GM18498 (cell line): ENCODE data around the gene PRAMEF11.

Source experiments
- ATAC-seq: cut with Tn5 transposase; IDR thresholded peaks from one replicate; pipeline ENCODE4 v1.9.1; 2021; ENCODE audit warnings: mild to moderate bottlenecking, moderate library complexity; ENCODE audit not compliant: unreplicated experiment

The PRAMEF11 gene

GRCh38 chr1:12774801-12775345, 56.3 kb downstream of the PRAMEF11 start:
- no peak for ATAC-seq
